Activated T-helper 1 cell treated with anti-CD3 and anti-CD28 coated beads, Interleukin-12 subunit alpha, Interleukin-12 subunit beta, Interleukin-2, Interleukin-4 antibody, amounts not matched to agents 30 ng/mL and 10 ng/mL and 1 ng/mL, durations not matched to agents 14 hours and 24 hours and 36 hours (primary cell): ENCODE measurements around the gene CDC45. TPM values are rescaled to one million over a fixed set of nuclear protein-coding genes. Genes with fewer than 3 reads are reported as not detected.
"Not testable (repeated sequence)": the region's sequence is repeated elsewhere in the genome, so short reads cannot be mapped to it uniquely, and the experiment has no call there.

Source experiments
- DNase-seq: peaks from one replicate; pipeline ENCODE4 v3.0.0; 2021; ENCODE audit warnings: low spot score
- H3K27ac Mint-ChIP-seq: one replicate; pipeline ENCODE4 v1.8.0; 2021; ENCODE audit warnings: mild to moderate bottlenecking, mixed read lengths
- H3K27me3 Mint-ChIP-seq: one replicate; pipeline ENCODE4 v1.8.0; 2022; ENCODE audit warnings: mild to moderate bottlenecking, moderate library complexity, mixed read lengths; ENCODE audit not compliant: insufficient read depth
- H3K36me3 Mint-ChIP-seq: one replicate; pipeline ENCODE4 v1.8.0; 2021; ENCODE audit warnings: low read depth, mixed read lengths
- H3K4me1 Mint-ChIP-seq: one replicate; pipeline ENCODE4 v1.8.0; 2021; ENCODE audit warnings: low read depth, mixed read lengths
- H3K4me3 Mint-ChIP-seq: one replicate; pipeline ENCODE4 v1.8.0; 2021; ENCODE audit warnings: mild to moderate bottlenecking, moderate library complexity, mixed read lengths
- H3K9me3 Mint-ChIP-seq: one replicate; pipeline ENCODE4 v1.8.0; 2021; ENCODE audit warnings: mixed read lengths
- intact Hi-C: fragments of 100-400 bp; cut with micrococcal nuclease; formaldehyde crosslinking; loops from one replicate; pipeline ENCODE4 v1.15.1; 2024
- total RNA-seq: library from RNA; stranded (reverse); gene quantifications from 2 replicates; pipeline ENCODE4 v1.2.3, GENCODE V29; 2022

Gene CDC45
- total RNA-seq: 104 and 116 TPM in 2 replicates

- Mint-ChIP-seq H3K27me3 (no peaks in the 10 kb centered on the region), H3K36me3 (peaks cover 20% of the 10 kb centered on the region), H3K4me3 (peak within 1 kb of the TSS; percentile 97), H3K9me3 (no peaks in the 10 kb centered on the region), H3K27ac (peak within 1 kb of the TSS; percentile 99), H3K4me1 (peaks cover 47% of the 10 kb centered on the region)
- intact Hi-C loops: loop anchor here (1.0 to 5.0 kb wide), 9 partner anchors 32 to 413 kb away; partner anchors contain the start of genes C22orf39, DGCR2, ESS2 and MRPL40
- DNase-seq: peak; percentile 93
These were observed at the start of gene CDC45 for GRCh38 chr22:19479355-19480172. Gene CDC45 (plus strand): TSS chr22:19479920. CDS start chr22:19479969, 49 bp downstream.

- H3K4me1 Mint-ChIP-seq: peaks cover 47% of the 10 kb centered on the region
- no peaks in the 10 kb centered on the region for H3K27me3 Mint-ChIP-seq
- intact Hi-C loops: loop anchor here (1.0 to 5.0 kb wide), 4 partner anchors 11 to 308 kb away; partner anchors contain the start of genes CLTCL1 and DGCR2
- peaks cover 33% of the 10 kb centered on the region for H3K36me3 Mint-ChIP-seq
- peak overlapping the region; percentile 93 for H3K4me3 Mint-ChIP-seq
- peak overlapping the region; percentile 91 for H3K27ac Mint-ChIP-seq
- peak; percentile 10 for DNase-seq
- no peaks in the 10 kb centered on the region for H3K9me3 Mint-ChIP-seq
These were observed 49.5 kb upstream of the CDC45 start for GRCh38 chr22:19429950-19430889.

GRCh38 chr22:19430890-19431541 is 48.7 kb upstream of the CDC45 start:
- Mint-ChIP-seq H3K4me1 (peaks cover 45% of the 10 kb centered on the region), H3K4me3 (peak overlapping the region; percentile 93), H3K27me3 (no peaks in the 10 kb centered on the region), H3K36me3 (peaks cover 32% of the 10 kb centered on the region), H3K27ac (peak overlapping the region; percentile 91), H3K9me3 (no peaks in the 10 kb centered on the region)
- intact Hi-C loops: loop anchor here (1.0 to 5.0 kb wide), 4 partner anchors 12 to 309 kb away; partner anchors contain the start of genes CLTCL1 and DGCR2
- DNase-seq: peak; percentile 10

- Mint-ChIP-seq H3K36me3 (peaks cover 26% of the 10 kb centered on the region), H3K9me3 (no peaks in the 10 kb centered on the region), H3K4me3 (peak within 1 kb of the TSS; percentile 93), H3K27ac (peak within 1 kb of the TSS; percentile 94), H3K4me1 (peaks cover 45% of the 10 kb centered on the region), H3K27me3 (no peaks in the 10 kb centered on the region)
- DNase-seq: peak; percentile 88
- intact Hi-C loops: loop anchor here (1.0 to 5.0 kb wide), 7 partner anchors 16 to 309 kb away; partner anchors contain the start of genes C22orf39, CDC45, CLTCL1 and DGCR2
These were observed 48.0 kb upstream of the CDC45 start, which contains the start of gene HIRA for GRCh38 chr22:19431649-19432132. Gene HIRA (minus strand): TSS chr22:19431733. CDS start chr22:19431476, 257 bp downstream.

- Mint-ChIP-seq H3K4me1 (peaks cover 41% of the 10 kb centered on the region), H3K27ac (peak within 1 kb of the TSS; percentile 94), H3K4me3 (peak within 1 kb of the TSS; percentile 92), H3K27me3 (no peaks in the 10 kb centered on the region), H3K36me3 (peaks cover 23% of the 10 kb centered on the region), H3K9me3 (no peaks in the 10 kb centered on the region)
- intact Hi-C loops: loop anchor here (1.0 to 5.0 kb wide), 7 partner anchors 15 to 310 kb away; partner anchors contain the start of genes C22orf39, CDC45, CLTCL1 and DGCR2
- DNase-seq: peak; percentile 88
These were observed 47.4 kb upstream of the CDC45 start, which contains the start of gene MRPL40 for GRCh38 chr22:19432133-19432851. Gene MRPL40 (plus strand): TSS chr22:19432545. CDS start chr22:19432555, 10 bp downstream.

GRCh38 chr22:19434401-19434800 is 45.3 kb upstream of the CDC45 start:
- Mint-ChIP-seq H3K27ac (peak overlapping the region; percentile 52), H3K36me3 (peaks cover 17% of the 10 kb centered on the region), H3K9me3 (no peaks in the 10 kb centered on the region), H3K4me1 (peaks cover 26% of the 10 kb centered on the region), H3K27me3 (no peaks in the 10 kb centered on the region), H3K4me3 (peak overlapping the region; percentile 92)
- intact Hi-C loops: loop anchor here (5.0 kb wide), 3 partner anchors 142 to 312 kb away; partner anchors contain the start of genes CLTCL1 and DGCR2
- DNase-seq: no peak

- intact Hi-C loops: loop anchor here (5.0 kb wide), 3 partner anchors 142 to 313 kb away; partner anchors contain the start of genes CLTCL1 and DGCR2
- peaks cover 20% of the 10 kb centered on the region for H3K4me1 Mint-ChIP-seq
- no peak for DNase-seq
- no peak overlapping the region for H3K4me3 Mint-ChIP-seq
- H3K36me3 Mint-ChIP-seq: peaks cover 12% of the 10 kb centered on the region
- no peaks in the 10 kb centered on the region for H3K9me3 Mint-ChIP-seq
- no peak overlapping the region for H3K27ac Mint-ChIP-seq
- no peaks in the 10 kb centered on the region for H3K27me3 Mint-ChIP-seq
These were observed 44.7 kb upstream of the CDC45 start for GRCh38 chr22:19434829-19435580.

- intact Hi-C loops, H3K4me3 Mint-ChIP-seq, H3K9me3 Mint-ChIP-seq, DNase-seq, H3K27me3 Mint-ChIP-seq, H3K27ac Mint-ChIP-seq: not testable (repeated sequence)
- peaks cover 16% of the 10 kb centered on the region for H3K36me3 Mint-ChIP-seq
- H3K4me1 Mint-ChIP-seq: peaks cover 13% of the 10 kb centered on the region
These were observed 43.1 kb upstream of the CDC45 start for GRCh38 chr22:19436444-19437161.

GRCh38 chr22:19438298-19438697 is 41.4 kb upstream of the CDC45 start:
- peaks cover 3% of the 10 kb centered on the region for H3K4me1 Mint-ChIP-seq
- H3K9me3 Mint-ChIP-seq: no peaks in the 10 kb centered on the region
- peaks cover 18% of the 10 kb centered on the region for H3K36me3 Mint-ChIP-seq
- intact Hi-C loops: no loop called here
- H3K4me3 Mint-ChIP-seq: no peak overlapping the region
- H3K27me3 Mint-ChIP-seq: no peaks in the 10 kb centered on the region
- no peak overlapping the region for H3K27ac Mint-ChIP-seq
- no peak for DNase-seq

GRCh38 chr22:19440411-19441195 is 39.1 kb upstream of the CDC45 start:
- intact Hi-C loops: loop anchor here (10.0 kb wide), 1 partner anchor 414 kb away; the partner anchor contains the start of genes GNB1L and RTL10
- Mint-ChIP-seq H3K4me1 (peaks cover 15% of the 10 kb centered on the region), H3K27ac (no peak overlapping the region), H3K36me3 (peaks cover 24% of the 10 kb centered on the region), H3K4me3 (no peak overlapping the region), H3K27me3 (no peaks in the 10 kb centered on the region), H3K9me3 (no peaks in the 10 kb centered on the region)
- no peak for DNase-seq
